ENCODE results near the gene SPATA6L.

Gene SPATA6L

GRCh38 chr9:4573634-4574389 is 92.5 kb downstream of the SPATA6L start:
- DNase-seq, result no peak
- in situ Hi-C loops (cut with MboI; ENCODE audit: low pct_unique_long_range_greater_than_20kb, low sequenced_read_pairs), result no loop called here

- DNase-seq, result no peak
- in situ Hi-C loops (cut with MboI; ENCODE audit: low pct_unique_long_range_greater_than_20kb, low sequenced_read_pairs), result no loop called here
Measured at GRCh38 chr9:4573176-4573575, 93.1 kb downstream of the SPATA6L start.

GRCh38 chr9:4572184-4572826 is 94.0 kb downstream of the SPATA6L start:
- no peak for DNase-seq
- in situ Hi-C loops (cut with MboI; ENCODE audit: low pct_unique_long_range_greater_than_20kb, low sequenced_read_pairs), result no loop called here

- in situ Hi-C loops (cut with MboI; ENCODE audit: low pct_unique_long_range_greater_than_20kb, low sequenced_read_pairs), result no loop called here
- no peak for DNase-seq
Measured at GRCh38 chr9:4569101-4569500, 97.2 kb downstream of the SPATA6L start.

- in situ Hi-C loops (cut with MboI; ENCODE audit: low pct_unique_long_range_greater_than_20kb, low sequenced_read_pairs), result no loop called here
- no peak for DNase-seq
Measured at GRCh38 chr9:4567601-4568000, 98.7 kb downstream of the SPATA6L start.

- in situ Hi-C loops (cut with MboI; ENCODE audit: low pct_unique_long_range_greater_than_20kb, low sequenced_read_pairs), result no loop called here
- DNase-seq, result no peak
Measured at GRCh38 chr9:4566806-4567205, 99.5 kb downstream of the SPATA6L start.

GRCh38 chr9:4563105-4563504 is 103.2 kb downstream of the SPATA6L start:
- no peak for DNase-seq
- in situ Hi-C loops (cut with MboI; ENCODE audit: low pct_unique_long_range_greater_than_20kb, low sequenced_read_pairs), result no loop called here

- in situ Hi-C loops (cut with MboI; ENCODE audit: low pct_unique_long_range_greater_than_20kb, low sequenced_read_pairs), result no loop called here
- DNase-seq, result no peak
Measured at GRCh38 chr9:4559261-4560182, 106.8 kb downstream of the SPATA6L start.

- no peak for DNase-seq
- in situ Hi-C loops (cut with MboI; ENCODE audit: low pct_unique_long_range_greater_than_20kb, low sequenced_read_pairs), result no loop called here
Measured at GRCh38 chr9:4558371-4558998, 107.8 kb downstream of the SPATA6L start.

GRCh38 chr9:4555236-4555635 is 111.0 kb downstream of the SPATA6L start:
- DNase-seq, result no peak
- in situ Hi-C loops (cut with MboI; ENCODE audit: low pct_unique_long_range_greater_than_20kb, low sequenced_read_pairs), result no loop called here

- in situ Hi-C loops (cut with MboI; ENCODE audit: low pct_unique_long_range_greater_than_20kb, low sequenced_read_pairs), result no loop called here
- no peak for DNase-seq
Measured at GRCh38 chr9:4553951-4554381, 112.3 kb downstream of the SPATA6L start.

- DNase-seq, result no peak
- in situ Hi-C loops (cut with MboI; ENCODE audit: low pct_unique_long_range_greater_than_20kb, low sequenced_read_pairs), result no loop called here
Measured at GRCh38 chr9:4550777-4551484, 115.3 kb downstream of the SPATA6L start.

GRCh38 chr9:4549751-4550295 is 116.5 kb downstream of the SPATA6L start:
- in situ Hi-C loops (cut with MboI; ENCODE audit: low pct_unique_long_range_greater_than_20kb, low sequenced_read_pairs), result no loop called here
- DNase-seq, result no peak

- DNase-seq, result peak; percentile 5
- in situ Hi-C loops (cut with MboI; ENCODE audit: low pct_unique_long_range_greater_than_20kb, low sequenced_read_pairs), result no loop called here
Measured at GRCh38 chr9:4548811-4549725, 117.2 kb downstream of the SPATA6L start.
